Loucy (cell line): Measurements from ENCODE around the gene RORC.
A peak's percentile ranks its signal among the peaks of the same experiment; 100 is the strongest.

Experiments used
- CTCF ChIP-seq: fragments of 200-600 bp; sonication (generic); conservative IDR thresholded peaks from 2 replicates; pipeline ENCODE4 v1.5.1; 2014; ENCODE audit warnings: mild to moderate bottlenecking, antibody characterized with exemption, low read length
- EZH2phosphoT487 ChIP-seq: fragments of 200-600 bp; IDR thresholded peaks from 2 replicates; pipeline ENCODE4 v1.6.1; 2018; ENCODE audit warnings: antibody characterized with exemption, mild to moderate bottlenecking, moderate library complexity, borderline replicate concordance

- TF ChIP-seq CTCF, result peak; percentile 42
- TF ChIP-seq EZH2phosphoT487, result no peak
These were observed 41.3 kb downstream of the RORC start, which contains the start of gene TDRKH for GRCh38 chr1:151790071-151790939.
